ENCODE measurements around the gene CNR1.

The CNR1 gene

DNA sequence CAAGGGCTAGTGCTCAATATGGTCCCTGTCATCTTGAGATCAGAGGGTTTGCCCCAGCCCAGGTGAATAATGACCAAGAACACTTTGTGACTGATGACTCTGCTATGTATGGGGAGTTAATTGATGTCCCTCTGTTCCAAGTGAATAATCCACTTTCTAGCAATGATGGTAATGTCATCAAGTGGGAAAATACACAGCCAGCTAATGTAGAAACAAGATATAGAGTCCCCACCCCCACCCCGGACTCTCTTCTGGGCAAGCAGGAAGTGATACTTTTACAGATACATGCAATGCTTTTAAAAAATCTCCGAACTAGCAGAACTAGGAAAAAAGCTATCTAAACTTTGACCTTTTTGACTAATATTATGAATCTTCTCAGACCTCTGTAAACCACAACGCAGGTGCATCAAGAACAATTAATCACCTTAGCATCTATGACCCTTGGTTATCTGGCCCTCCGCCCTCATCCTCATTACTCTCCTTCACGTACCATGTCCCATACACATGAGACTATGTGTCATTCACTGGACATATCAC, 30.5 kb downstream of the CNR1 start:
- DNase-seq (ENCODE audit: low read depth): no peak
- TF ChIP-seq, protein P1, sequence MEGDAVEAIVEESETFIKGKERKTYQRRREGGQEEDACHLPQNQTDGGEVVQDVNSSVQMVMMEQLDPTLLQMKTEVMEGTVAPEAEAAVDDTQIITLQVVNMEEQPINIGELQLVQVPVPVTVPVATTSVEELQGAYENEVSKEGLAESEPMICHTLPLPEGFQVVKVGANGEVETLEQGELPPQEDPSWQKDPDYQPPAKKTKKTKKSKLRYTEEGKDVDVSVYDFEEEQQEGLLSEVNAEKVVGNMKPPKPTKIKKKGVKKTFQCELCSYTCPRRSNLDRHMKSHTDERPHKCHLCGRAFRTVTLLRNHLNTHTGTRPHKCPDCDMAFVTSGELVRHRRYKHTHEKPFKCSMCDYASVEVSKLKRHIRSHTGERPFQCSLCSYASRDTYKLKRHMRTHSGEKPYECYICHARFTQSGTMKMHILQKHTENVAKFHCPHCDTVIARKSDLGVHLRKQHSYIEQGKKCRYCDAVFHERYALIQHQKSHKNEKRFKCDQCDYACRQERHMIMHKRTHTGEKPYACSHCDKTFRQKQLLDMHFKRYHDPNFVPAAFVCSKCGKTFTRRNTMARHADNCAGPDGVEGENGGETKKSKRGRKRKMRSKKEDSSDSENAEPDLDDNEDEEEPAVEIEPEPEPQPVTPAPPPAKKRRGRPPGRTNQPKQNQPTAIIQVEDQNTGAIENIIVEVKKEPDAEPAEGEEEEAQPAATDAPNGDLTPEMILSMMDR (conservative IDR thresholded peaks at IDR 0.05; ENCODE audit: low read length): no peak
- H3K4me3 ChIP-seq (ENCODE audit: low read length): no peak overlapping the region

- DNase-seq (ENCODE audit: low read depth): no peak
- H3K4me3 ChIP-seq (ENCODE audit: low read length): no peak overlapping the region
- TF ChIP-seq, protein P1 (conservative IDR thresholded peaks at IDR 0.05; ENCODE audit: low read length): no peak
Observed at GRCh38 chr6:88134575-88134974, 31.6 kb downstream of the CNR1 start.

- no peak overlapping the region for H3K4me3 ChIP-seq (ENCODE audit: low read length)
- TF ChIP-seq, protein P1 (conservative IDR thresholded peaks at IDR 0.05; ENCODE audit: low read length): no peak
- DNase-seq (ENCODE audit: low read depth): no peak
Observed at GRCh38 chr6:88133718-88134117, 32.4 kb downstream of the CNR1 start.

- H3K4me3 ChIP-seq (ENCODE audit: low read length): no peak overlapping the region
- TF ChIP-seq, protein P1 (conservative IDR thresholded peaks at IDR 0.05; ENCODE audit: low read length): no peak
- no peak for DNase-seq (ENCODE audit: low read depth)
Observed at GRCh38 chr6:88124925-88125557, 41.1 kb downstream of the CNR1 start.

- TF ChIP-seq, protein P1 (conservative IDR thresholded peaks at IDR 0.05; ENCODE audit: low read length): no peak
- H3K4me3 ChIP-seq (ENCODE audit: low read length): no peak overlapping the region
- no peak for DNase-seq (ENCODE audit: low read depth)
Observed at GRCh38 chr6:88120635-88121034, 45.5 kb downstream of the CNR1 start.

DNA sequence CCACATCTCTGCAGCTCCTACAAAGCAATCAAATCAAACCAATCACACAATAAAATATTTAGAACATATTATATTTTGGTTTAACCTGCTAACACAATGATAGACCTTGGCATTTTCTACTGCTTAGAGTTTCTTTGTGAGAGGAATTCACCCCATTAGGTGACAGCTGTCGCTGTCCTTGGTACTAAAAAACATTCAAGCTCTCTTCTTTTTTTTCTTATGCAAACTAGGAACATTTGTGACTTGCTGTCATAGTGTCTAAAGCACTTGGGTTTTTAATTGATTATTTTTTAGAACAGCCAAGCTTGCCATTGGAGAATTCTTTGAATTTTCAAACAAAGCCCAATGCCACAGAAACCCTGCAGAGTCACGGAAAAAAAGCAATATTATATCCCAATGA, 46.4 kb downstream of the CNR1 start:
- DNase-seq (ENCODE audit: low read depth): no peak
- H3K4me3 ChIP-seq (ENCODE audit: low read length): no peak overlapping the region
- TF ChIP-seq, protein P1 (conservative IDR thresholded peaks at IDR 0.05; ENCODE audit: low read length): no peak

DNA sequence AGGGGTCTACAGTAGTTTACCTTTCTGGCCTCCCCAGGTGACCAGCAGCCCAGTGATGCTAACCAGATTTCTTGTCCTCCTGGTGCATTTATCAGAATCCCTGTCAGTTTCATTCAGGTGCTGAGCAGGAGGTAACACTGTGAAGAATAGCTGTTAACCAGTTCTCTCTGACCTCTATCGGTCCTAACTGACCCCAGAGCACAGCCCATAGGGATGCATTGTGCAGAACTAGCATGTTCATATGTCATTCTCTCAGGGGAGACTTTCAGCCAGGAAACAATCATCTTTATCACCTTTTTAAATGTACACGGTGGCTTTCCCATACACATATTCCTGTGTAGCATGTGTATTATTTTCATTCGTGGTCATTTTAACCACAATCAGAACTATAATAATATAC, 49.9 kb downstream of the CNR1 start:
- DNase-seq (ENCODE audit: low read depth): no peak

More for the DNA sequence above, 49.9 kb downstream of the CNR1 start:
- no peak overlapping the region for H3K4me3 ChIP-seq (ENCODE audit: low read length)
- TF ChIP-seq, protein P1 (conservative IDR thresholded peaks at IDR 0.05; ENCODE audit: low read length): no peak
